Measurements from ENCODE around the gene REST.

The REST gene

DNA sequence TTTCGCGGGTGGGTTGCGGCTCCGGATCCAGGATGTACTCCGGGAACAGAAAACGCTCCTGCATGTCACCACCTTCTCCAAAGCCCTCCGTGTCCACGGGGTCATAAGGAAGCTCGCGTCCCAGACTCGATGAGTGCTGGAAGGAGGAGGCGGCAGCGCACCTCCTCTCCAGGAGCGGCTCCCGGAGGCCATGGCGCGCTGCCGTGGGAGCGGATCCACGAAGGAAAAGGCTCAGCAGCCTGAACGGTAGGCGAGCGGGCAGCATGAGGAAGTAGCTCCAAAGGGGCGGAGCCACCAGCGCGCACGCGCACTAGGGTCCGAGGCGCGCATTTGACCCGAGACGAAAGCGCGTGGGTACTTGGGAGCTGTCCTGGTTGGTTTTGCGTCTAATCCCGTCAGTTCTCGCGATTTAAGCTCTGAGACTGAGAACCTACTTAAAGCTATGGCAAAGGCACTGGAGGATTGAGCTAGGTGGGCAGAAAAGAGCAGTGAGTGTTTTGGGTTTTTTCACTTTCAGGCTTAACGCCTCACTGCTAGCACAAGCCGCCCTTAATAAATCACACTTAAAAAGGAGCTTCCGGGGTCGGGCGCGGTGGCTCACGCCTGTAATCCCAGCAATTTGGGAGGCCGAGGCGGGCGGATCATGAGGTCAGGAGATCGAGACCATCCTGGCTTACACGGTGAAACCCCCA lies 69.8 kb downstream of the REST start, which contains the start of gene NOA1:
NOA1 (minus strand) TSS at position 286 of the 692 bp plus-strand sequence; CDS start at position 265, 21 bp downstream.
- DNase-seq: peak; percentile 99 to 100

DNA sequence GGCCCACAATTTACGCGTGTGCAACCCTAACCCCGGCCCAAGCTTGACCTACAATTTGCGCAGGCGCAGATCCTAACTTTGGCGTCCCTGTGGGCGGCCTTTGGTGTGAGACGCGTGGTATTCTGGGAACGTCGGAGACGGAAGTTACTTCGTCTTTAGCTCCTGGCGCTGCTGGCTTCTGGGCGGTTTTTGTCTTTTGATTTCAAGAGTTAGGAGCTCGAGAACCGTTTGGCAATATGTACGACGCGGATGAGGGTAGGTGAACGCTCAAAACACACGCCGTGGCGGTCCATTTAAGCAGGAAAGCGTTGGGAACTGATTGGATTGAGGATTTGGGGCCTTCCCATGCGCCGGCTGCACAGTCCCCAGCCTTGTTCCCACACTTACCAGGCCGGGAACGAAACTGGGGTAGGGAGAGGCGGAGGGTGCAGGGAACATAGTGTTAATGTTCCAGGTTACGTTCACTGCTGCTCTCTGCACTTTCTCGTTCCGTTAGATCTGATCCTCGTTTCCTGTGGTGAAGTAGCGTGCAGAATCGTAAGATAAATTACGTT lies 71.1 kb downstream of the REST start, which contains the start of gene POLR2B:
POLR2B (plus strand) TSS at position 147 of the 554 bp plus-strand sequence; CDS start at position 237, 90 bp downstream.
- peak; percentile 98 to 99 for DNase-seq

DNA sequence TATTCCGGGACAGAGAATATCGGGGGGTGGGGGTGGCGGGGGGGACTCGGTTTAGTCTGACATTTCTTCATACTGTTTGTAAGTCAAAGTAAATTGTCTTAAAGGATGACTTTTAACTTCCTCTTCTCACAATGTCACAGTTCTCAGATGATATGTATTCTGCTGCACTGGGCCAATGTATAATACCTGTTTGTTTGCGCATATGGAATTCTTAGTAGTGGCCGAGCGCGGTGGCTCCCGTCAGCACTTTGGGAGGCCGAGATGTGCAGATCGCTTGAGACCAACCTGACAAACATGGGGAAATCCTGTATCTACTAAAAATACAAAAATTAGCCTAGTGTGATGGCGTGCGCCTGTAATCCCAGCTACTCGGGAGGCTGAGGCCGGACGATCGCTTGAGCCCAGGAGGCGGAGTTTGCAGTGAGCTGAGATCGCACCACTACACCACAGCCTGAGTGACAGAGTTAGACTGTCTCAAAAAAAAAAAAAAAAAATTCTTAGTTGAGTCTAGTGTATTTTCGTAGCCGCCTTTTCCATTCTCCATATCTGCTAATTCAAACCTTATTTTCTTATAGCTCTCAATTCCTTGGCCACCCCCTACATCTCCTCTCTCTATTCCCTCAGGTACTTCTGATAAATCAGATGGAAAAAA lies 71.8 kb downstream of the REST start:
- DNase-seq: peak; percentile 18 to 30

DNA sequence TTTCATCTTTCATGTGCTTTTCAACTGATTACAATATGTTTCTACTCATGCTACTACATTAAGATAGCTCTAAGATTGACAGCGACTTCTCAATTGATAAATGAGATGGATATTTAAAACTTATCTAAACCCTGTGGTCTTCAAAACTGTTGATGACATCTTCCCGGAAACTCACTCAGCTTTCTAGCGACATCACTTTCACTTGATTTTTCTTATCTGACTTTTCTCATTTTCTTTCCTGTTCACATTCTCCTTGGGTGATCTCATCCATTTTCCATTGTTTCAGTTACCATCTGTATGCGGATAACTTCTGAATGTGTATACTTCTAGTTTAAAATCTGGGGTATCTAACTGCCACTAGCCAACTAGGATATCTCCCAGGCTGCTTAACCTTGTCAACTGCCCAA lies 74.1 kb downstream of the REST start:
- DNase-seq: no peak

DNA sequence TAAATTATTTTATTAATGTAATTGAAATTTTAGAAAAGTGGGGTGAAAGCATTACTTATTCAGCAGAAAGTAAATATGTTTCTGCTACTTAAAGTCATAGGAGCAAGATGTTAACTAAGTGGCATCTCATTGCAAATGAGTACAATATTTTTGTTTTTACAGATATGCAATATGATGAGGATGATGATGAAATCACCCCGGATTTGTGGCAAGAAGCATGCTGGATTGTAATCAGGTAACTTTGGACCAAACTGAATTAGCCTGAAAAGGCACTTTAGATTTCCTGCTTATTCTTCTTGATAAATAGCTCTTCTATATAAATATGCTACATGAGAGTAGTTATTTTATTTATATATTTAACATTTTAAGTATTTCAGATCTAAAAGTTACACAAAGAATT lies 78.5 kb downstream of the REST start:
- no peak for DNase-seq

DNA sequence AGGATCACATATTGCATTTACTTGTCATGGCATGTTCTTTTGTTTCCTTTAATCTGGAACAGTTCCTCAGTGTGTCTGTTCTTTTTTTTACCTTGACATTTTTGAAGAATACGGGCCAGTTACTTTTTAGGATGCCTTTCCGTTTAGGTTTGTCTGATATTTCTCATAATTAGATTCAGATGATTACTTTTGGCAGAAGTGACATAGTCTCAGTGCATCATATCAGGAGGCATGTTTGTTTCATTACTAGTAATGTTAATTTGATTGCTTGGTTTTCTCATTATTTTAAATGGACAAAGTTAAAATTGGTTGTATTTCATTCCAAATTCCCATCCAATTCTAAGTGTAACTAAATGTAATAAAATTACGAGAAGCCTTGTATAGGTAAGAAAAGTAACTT lies 79.3 kb downstream of the REST start:
- no peak for DNase-seq

DNA sequence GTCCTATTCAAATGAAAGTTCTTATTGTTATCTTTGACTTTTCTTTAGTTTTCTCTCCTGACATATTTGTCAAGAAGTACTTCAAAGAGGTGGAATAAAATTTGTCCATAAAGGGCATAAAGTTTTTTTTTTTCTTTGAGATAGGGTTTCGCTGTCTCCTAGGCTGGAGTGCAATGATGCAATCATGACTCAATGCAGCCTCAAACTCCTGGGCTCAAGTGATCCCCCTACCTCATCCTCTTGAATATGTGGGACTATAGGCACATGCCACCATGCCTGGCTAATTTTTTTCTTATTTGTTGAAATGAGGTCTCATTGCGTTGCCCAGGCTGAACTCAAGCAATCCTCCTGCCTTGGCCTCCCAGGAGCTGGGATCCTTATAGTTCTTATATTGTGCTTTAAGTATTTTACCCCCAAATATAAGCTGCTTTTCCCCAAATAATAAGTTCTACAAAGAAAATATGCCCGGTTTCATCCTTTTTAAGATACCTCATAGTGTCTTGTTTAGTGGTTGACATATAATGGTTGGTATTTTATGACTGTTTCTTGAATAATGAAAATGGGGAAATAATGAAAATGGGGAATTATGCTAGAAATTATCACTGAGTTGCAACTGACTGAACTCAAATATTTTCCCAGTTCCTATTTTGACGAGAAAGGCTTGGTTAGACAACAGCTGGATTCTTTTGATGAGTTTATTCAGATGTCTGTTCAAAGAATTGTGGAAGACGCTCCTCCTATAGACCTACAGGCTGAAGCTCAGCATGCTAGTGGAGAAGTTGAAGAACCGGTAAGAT lies 82.6 kb downstream of the REST start:
- peak; percentile 48 to 56 for DNase-seq

DNA sequence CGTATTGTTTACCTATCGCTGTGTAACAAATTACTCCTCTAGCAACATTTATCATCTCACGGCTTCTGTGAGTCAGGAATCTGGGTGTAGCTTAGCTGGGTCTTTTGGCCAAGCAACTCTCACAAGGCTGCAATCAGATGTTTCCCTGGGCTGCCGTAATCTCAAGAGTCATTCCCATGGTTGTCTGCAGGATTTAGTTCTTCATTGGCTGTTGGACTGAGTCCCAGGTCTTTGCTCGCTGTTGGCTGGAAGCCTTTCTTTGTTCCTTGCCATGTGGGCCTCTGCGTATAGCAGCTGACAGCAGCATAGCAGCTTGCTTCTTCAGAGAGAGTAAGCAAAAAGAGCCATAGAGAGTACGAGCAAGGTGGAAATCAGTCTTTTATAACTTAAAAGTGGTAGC lies 87.8 kb downstream of the REST start:
- no peak for DNase-seq

DNA sequence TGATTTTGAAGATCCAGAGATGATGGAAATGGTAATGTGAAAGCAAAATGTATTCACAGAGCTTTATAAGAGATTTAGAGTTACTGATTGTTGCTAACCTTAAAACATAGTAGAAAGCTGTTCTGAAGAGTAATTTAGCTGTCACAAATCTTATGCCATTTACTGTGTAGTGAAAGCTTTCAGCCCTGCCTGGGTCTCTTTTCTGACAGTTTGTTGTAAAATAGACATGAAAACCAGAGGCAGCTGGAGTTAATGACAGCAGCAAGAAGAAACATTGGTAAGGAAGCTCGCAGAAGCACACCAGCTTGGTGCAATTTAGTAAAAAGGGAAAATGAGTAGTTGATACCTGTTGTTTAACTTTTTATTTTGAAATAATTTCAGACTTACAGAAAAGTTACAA lies 92.1 kb downstream of the REST start:
- no peak for DNase-seq

DNA sequence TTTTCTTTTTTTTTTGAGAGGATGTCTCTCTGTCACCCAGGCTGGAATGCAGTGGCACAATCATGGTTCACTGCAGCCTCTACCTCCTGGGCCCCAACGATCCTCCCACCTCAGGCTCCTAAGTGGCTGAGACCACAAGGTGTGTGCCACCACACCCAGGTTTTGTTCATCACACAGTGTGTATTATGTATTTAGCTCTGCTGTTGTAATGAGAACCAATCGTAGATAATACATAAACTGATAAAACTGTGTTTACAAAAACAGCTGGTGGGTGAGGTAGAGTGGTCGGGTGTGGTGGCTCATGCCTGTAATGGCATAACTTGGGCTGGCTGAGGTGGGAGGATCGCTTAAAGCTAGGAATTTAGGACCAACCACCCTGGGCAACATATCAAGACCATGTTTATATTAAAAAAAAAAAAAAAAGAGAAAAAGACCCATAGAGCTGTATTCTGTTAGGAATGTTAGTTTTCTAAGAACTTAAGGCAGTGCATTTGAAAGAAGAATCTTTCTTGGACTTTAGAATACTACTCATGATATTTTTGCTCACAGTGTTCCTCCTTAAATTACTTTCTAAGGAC lies 105.9 kb downstream of the REST start:
- DNase-seq: no peak

All from inflammatory macrophage treated with lipopolysaccharide for 1 hour (primary cell).